Hepatocyte (in vitro differentiated cells): ENCODE results near the gene DNAH17. TPM values are rescaled to one million over a fixed set of nuclear protein-coding genes. Genes with fewer than 3 reads are reported as not detected.

Experiments
- DNase-seq: peaks from one replicate; pipeline ENCODE4 v3.0.0-alpha.2; 2016; ENCODE audit warnings: low spot score
- H2AFZ ChIP-seq: fragments of 200-600 bp; sonication (generic); 2 replicates; pipeline ENCODE4 v1.6.0; 2016; ENCODE audit warnings: antibody characterized with exemption, mild to moderate bottlenecking
- H3K27ac ChIP-seq: fragments of 200-600 bp; sonication (generic); 2 replicates; pipeline ENCODE4 v1.5.1; 2016; ENCODE audit warnings: mild to moderate bottlenecking
- H3K27me3 ChIP-seq: fragments of 200-600 bp; sonication (generic); 2 replicates; pipeline ENCODE4 v1.6.1; 2016
- H3K36me3 ChIP-seq: fragments of 200-600 bp; sonication (generic); replicated peaks from 2 replicates; pipeline ENCODE4 v1.5.1; 2016; ENCODE audit warnings: low read depth; ENCODE audit not compliant: insufficient read depth
- H3K4me1 ChIP-seq: fragments of 200-600 bp; sonication (generic); 2 replicates; pipeline ENCODE4 v1.5.1; 2016; ENCODE audit warnings: mild to moderate bottlenecking, moderate library complexity; ENCODE audit not compliant: insufficient read depth
- H3K4me2 ChIP-seq: fragments of 200-600 bp; sonication (generic); 2 replicates; pipeline ENCODE4 v1.6.0; 2016
- H3K4me3 ChIP-seq: fragments of 200-600 bp; sonication (generic); 2 replicates; pipeline ENCODE4 v1.5.1; 2016; ENCODE audit warnings: mild to moderate bottlenecking
- H3K79me2 ChIP-seq: fragments of 200-600 bp; sonication (generic); 2 replicates; pipeline ENCODE4 v1.6.0; 2017; ENCODE audit warnings: mild to moderate bottlenecking
- H3K9me2 ChIP-seq: fragments of 200-600 bp; sonication (generic); replicated peaks from 2 replicates; pipeline ENCODE4 v1.6.0; 2017; ENCODE audit warnings: mild to moderate bottlenecking; ENCODE audit not compliant: insufficient read depth
- H3K9me3 ChIP-seq: fragments of 200-600 bp; sonication (generic); 2 replicates; pipeline ENCODE4 v1.5.1; 2016; ENCODE audit warnings: low read depth, mild to moderate bottlenecking
- H4K20me1 ChIP-seq: fragments of 200-600 bp; sonication (generic); 2 replicates; pipeline ENCODE4 v1.6.0; 2016; ENCODE audit warnings: mild to moderate bottlenecking; ENCODE audit not compliant: insufficient read depth, poor library complexity, severe bottlenecking
- EZH2 ChIP-seq: fragments of 200-600 bp; sonication (generic); IDR thresholded peaks from 2 replicates; pipeline ENCODE4 v1.6.1; 2016; ENCODE audit warnings: antibody characterized with exemption, mild to moderate bottlenecking, borderline replicate concordance
- EZH2phosphoT487 ChIP-seq: fragments of 200-600 bp; sonication (generic); IDR thresholded peaks from one replicate; pipeline ENCODE4 v1.6.1; 2018; ENCODE audit warnings: antibody characterized with exemption, mild to moderate bottlenecking, low read depth, moderate library complexity; ENCODE audit not compliant: unreplicated experiment, severe bottlenecking
- WGBS: methylation state at CpG from one replicate; pipeline ENCODE4 v1.1.6; 2016; ENCODE audit warnings: low lambda C conversion rate; ENCODE audit errors: missing lambda C conversion rate; 5-methylcytosine and 5-hydroxymethylcytosine counted together
- polyA plus RNA-seq: library from polyadenylated mRNA; unstranded; fragments of >200 nt; fragmentation: Nextera tagmentation; extraction: Ambion mirVana; gene quantifications from 2 replicates; pipeline ENCODE4 v1.2.1, GENCODE V29; 2016
- total RNA-seq: library from RNA; depleted of rRNA; stranded (reverse); fragments of >200 nt; gene quantifications from 2 replicates; pipeline ENCODE4 v1.2.3, GENCODE V29; 2014
- TF ChIP-seq, protein P1 (sequence below): fragments of 200-600 bp; sonication (generic); IDR thresholded peaks from 2 replicates; pipeline ENCODE4 v1.5.1; 2016; ENCODE audit warnings: antibody characterized with exemption, mild to moderate bottlenecking; ENCODE audit not compliant: poor library complexity

Gene DNAH17
- total and polyA plus RNA-seq, 2 experiments from 2014 or later, result 0.20 to 1.5 TPM

DNA sequence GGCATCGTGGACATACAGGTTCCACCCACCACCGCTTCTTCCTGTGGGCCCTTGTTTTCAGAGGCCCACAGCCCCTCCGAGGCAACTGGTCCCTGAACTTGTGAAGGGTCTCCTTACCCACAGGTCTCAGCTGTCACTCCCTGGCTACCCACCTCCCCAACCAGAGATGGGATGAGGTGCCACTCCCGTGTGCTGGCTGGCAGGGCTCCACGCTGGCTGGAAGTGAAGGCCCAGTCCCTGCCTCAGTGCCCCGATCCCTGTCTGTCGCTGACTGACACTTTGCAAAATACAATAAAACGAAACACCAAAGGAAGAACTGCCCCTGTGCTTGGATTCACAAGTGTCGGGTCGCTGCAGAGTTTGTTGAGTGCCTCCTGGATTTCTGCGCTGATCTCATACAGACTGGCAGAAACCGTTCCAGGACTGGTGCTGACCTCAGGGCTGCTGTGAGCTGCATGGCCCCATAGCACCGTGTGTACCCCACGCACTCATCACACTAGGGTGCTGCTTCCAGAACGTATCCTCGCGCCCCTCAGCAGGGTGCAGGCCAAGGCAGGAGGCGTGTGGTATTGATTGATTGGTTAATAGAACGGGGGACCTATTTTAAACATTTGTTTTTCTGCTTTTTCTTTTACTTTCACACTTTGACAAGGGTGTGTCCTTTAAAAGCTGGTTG lies 141.7 kb downstream of the DNAH17 start:
- H2AFZ ChIP-seq, result no peak overlapping the region
- WGBS, result 87% methylated on average over 19 of the region's 19 CpGs
- no peaks in the 10 kb centered on the region for H4K20me1 ChIP-seq
- TF ChIP-seq, protein P1, sequence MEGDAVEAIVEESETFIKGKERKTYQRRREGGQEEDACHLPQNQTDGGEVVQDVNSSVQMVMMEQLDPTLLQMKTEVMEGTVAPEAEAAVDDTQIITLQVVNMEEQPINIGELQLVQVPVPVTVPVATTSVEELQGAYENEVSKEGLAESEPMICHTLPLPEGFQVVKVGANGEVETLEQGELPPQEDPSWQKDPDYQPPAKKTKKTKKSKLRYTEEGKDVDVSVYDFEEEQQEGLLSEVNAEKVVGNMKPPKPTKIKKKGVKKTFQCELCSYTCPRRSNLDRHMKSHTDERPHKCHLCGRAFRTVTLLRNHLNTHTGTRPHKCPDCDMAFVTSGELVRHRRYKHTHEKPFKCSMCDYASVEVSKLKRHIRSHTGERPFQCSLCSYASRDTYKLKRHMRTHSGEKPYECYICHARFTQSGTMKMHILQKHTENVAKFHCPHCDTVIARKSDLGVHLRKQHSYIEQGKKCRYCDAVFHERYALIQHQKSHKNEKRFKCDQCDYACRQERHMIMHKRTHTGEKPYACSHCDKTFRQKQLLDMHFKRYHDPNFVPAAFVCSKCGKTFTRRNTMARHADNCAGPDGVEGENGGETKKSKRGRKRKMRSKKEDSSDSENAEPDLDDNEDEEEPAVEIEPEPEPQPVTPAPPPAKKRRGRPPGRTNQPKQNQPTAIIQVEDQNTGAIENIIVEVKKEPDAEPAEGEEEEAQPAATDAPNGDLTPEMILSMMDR, result no peak
- TF ChIP-seq EZH2phosphoT487 (no peak), EZH2 (no peak)
- no peaks in the 10 kb centered on the region for H3K9me2 ChIP-seq
- H3K27me3 ChIP-seq, result no peaks in the 10 kb centered on the region
- no peak overlapping the region for H3K4me2 ChIP-seq
- DNase-seq, result no peak
- H3K9me3 ChIP-seq, result no peaks in the 10 kb centered on the region
- H3K36me3 ChIP-seq, result no peaks in the 10 kb centered on the region
- H3K4me3 ChIP-seq, result no peak overlapping the region
- H3K79me2 ChIP-seq, result no peaks in the 10 kb centered on the region
- no peak overlapping the region for H3K27ac ChIP-seq
- H3K4me1 ChIP-seq, result no peaks in the 10 kb centered on the region

DNA sequence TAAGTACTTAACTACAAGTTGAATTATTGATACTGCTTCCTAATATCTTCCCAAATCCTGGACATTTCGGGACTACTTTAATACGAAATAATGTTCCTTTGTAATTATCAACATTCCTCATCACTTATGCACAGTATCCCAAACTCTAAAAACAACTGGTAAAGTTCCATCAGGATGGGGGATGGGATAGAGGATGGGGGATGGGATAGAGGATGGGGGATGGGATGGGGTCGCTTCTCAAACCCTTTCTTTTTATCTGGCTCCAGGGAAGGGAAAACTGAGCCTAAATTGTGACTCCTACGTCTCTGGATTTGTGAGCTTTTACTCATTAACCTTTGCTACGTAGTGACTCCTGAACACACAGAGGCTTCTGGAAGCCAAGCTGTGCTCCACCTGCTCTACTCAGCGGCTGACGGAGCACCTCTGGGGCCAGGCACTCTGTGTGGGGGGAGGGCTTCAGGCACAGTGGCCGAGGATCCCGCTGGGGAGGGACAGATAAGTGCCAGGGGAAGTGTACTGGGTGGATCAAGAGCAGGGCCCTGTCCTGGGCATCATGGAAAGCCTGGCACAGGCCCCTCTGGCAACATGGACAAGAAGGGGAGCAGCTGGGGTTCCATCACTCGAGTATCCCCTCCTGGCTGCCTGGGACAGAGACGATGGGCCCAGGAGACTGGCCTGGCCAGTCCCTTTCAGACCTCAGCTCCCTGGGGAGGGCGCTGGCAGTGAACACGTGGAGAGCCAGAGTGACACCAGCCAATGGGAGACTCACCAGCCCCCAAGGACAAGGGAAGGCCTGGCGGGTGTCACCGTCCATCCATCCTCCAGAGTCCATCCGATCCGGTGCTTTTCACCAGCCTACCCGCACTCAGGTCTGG lies 142.5 kb downstream of the DNAH17 start:
- Histone ChIP-seq H3K4me3 (no peak overlapping the region), H3K4me2 (no peak overlapping the region), H3K4me1 (no peaks in the 10 kb centered on the region), H3K27me3 (no peaks in the 10 kb centered on the region), H4K20me1 (no peaks in the 10 kb centered on the region), H3K9me2 (no peaks in the 10 kb centered on the region), H3K27ac (no peak overlapping the region), H3K79me2 (no peaks in the 10 kb centered on the region), H3K9me3 (no peaks in the 10 kb centered on the region), H3K36me3 (no peaks in the 10 kb centered on the region), H2AFZ (no peak overlapping the region)
- no peak for DNase-seq
- 66% methylated on average over 18 of the region's 18 CpGs for WGBS
- TF ChIP-seq EZH2phosphoT487 (no peak), EZH2 (no peak)
- TF ChIP-seq, protein P1, result no peak

DNA sequence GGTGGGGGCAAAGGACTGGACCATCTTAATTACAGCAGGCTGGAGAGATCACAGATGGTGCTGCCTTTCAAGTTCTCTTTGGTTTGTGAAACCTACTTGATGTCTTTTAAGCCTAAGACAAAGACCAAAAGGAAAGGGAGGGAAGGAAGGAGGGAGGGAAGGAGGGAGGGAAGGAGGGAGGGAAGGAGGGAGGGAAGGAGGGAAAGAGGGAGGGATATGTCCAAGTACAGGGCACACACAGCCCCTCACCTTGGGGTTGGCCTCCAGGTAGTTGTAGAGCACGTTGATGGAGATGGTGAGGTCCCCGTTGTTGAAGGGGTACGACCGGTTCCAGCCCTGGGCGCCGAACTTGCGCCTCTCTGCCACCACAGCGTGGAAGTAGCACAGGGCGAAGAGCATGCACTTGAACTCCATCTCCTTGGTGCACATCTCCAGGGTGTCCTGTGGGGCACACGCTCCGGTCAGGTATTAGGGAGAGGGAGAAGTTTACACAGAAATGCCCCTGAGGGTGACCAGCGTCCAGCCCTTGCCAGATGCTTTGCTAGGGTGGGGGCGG lies 143.3 kb downstream of the DNAH17 start:
- no peak for TF ChIP-seq EZH2
- TF ChIP-seq, protein P1, result no peak
- TF ChIP-seq EZH2phosphoT487, result no peak
- H3K27me3 ChIP-seq, result no peaks in the 10 kb centered on the region
- no peaks in the 10 kb centered on the region for H3K9me3 ChIP-seq
- no peak overlapping the region for H3K4me2 ChIP-seq
- H3K79me2 ChIP-seq, result no peaks in the 10 kb centered on the region
- H3K36me3 ChIP-seq, result no peaks in the 10 kb centered on the region
- H3K9me2 ChIP-seq, result no peaks in the 10 kb centered on the region
- 92% methylated on average over 9 of the region's 13 CpGs for WGBS
- DNase-seq, result no peak
- no peak overlapping the region for H2AFZ ChIP-seq
- H3K27ac ChIP-seq, result no peak overlapping the region
- H3K4me1 ChIP-seq, result no peaks in the 10 kb centered on the region
- no peak overlapping the region for H3K4me3 ChIP-seq
- no peaks in the 10 kb centered on the region for H4K20me1 ChIP-seq
